ENCODE measurements around the gene WDPCP.
"Not testable (repeated sequence)": the region's sequence is repeated elsewhere in the genome, so short reads cannot be mapped to it uniquely, and the experiment has no call there.

Gene WDPCP

DNA sequence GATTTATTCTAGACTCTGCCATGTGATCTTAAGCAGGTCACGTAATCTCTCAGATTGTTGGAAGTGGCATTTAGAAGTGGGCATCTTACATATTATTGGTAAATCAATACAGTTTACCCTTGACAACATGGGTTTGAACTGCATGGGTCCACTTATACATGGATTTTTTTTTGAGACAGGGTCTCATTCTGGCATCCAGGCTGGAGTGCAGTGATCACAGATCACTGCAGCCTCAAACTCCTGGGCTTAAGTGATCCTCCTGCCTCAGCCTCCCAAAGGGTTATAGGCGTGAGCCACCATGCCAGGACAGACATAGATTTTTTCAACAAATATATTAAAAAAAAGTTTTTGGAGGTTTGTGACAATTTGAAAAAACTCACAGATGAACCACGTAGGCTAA is 393.0 kb downstream of the WDPCP start:
- DNase-seq, result no peak

- DNase-seq, result no peak
Observed at GRCh38 chr2:63194175-63194574, 394.1 kb downstream of the WDPCP start.

DNA sequence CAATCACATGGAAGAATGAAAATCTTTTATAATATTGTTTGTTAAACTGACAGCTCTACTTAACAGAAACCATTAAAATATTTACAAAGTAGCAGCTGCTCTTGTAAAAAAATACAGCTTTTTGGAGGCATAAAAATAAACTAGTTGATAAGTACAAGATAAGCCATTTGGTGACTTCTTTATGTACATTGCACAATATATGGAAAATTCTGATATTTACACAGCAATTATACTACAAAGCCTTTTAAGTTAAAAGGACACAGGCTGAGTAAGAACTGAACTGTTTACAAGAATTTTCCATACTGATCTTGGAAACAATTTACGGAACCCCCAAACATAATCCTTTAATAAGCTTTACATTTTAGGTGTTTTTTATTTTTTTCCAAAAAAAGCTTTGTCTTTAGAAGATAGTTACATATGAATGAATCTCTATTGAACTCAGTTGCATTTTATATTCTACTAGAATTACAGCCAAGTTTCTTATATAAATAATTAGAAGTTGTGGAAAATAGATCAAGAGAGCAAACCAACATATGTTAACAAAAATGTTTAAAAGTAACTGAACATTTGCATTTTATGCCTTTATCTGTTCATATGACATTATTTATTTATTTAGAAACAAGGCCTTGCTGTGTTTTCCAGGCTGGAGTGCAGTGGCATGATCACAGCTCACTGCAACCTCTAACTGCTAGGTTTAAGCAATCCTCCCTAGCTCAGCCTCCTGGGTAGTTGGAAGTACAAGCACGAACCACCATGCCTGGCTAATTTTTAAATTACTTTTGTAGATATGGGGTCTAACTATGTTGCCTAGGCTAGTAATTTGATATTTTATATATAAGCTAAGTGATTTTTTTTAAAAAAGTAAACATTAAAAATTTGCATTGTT is 395.1 kb downstream of the WDPCP start:
- no peak for DNase-seq

- no peak for DNase-seq
Observed at GRCh38 chr2:63192169-63192888, 395.9 kb downstream of the WDPCP start.

- no peak for DNase-seq
Observed at GRCh38 chr2:63189026-63189425, 399.3 kb downstream of the WDPCP start.

DNA sequence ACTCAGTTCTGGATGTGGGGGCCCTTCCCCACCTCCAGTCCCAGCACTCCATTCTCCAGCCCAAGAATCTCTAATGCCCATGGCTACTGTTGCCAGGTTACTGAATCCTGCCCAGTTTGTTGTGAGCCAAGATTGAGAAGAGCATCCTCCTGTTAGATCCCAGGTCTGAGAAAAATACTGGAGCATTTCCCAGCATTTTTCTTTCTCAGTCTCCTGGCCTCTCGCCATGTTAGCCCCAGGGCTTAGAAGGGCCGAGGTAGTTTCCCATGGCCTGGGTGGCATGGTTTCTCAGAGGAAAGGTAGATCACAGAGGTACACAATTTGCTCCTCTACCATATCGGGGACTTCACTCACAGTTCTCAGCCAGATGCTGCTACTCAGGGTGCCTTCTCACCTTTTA is 401.9 kb downstream of the WDPCP start:
- no peak for DNase-seq

DNA sequence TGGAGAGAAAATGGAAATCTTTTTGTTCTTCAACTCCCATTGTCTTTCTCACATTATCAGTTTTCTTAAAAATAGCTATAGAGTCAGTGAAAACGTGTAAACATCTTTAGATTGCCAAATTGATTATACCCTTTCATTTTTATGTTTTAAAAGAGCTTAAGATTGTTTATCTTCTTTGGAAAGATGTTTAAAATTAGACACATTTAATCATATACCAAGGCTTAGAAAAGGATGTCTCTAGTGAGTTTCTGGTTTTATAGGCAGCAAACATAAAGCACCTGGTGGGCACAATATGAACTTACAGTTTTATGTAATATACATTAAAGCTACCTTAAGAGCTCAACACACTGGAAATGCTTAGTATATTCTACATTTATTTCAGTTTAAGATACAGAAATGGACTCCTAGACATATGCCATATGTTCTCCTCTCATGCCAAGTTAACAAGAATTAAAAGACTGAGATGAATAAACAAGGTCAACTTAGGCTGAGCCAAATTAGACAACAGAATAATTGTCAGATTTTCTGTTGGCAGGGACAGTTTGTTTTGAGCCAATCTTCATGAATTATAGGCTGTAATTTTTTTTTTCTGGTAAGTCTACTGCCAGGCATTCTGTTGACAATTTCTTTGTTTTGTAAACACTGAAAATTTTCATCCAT is 425.0 kb downstream of the WDPCP start:
- no peak for DNase-seq

DNA sequence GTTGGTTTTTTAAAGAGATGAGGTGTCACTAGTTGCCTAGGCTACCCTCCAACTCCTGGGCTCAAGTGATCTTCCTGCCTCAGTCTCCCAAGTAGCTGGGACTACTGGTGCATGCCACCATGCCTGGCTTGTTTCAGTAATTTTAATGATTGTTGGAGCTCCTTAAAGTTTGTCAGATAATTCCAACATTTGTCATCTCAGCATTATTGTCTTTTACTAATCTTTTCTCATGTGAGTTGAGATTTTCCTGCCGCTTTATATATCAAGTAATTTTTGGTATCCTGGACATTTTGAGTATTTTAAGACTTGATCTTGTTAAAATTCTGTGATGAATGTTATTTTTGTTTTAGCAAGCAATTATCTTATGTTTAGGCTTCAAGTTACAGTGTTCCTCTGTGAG is 429.0 kb downstream of the WDPCP start:
- no peak for DNase-seq

GRCh38 chr2:63136683-63137082 is 451.6 kb downstream of the WDPCP start:
- not testable (repeated sequence) for DNase-seq

GRCh38 chr2:63132020-63132419 is 456.3 kb downstream of the WDPCP start:
- no peak for DNase-seq

- no peak for DNase-seq
Observed at GRCh38 chr2:63131196-63131595, 457.1 kb downstream of the WDPCP start.

GRCh38 chr2:63127594-63127993 is 460.7 kb downstream of the WDPCP start:
- DNase-seq, result no peak

GRCh38 chr2:63124850-63125249 is 463.4 kb downstream of the WDPCP start:
- no peak for DNase-seq

DNA sequence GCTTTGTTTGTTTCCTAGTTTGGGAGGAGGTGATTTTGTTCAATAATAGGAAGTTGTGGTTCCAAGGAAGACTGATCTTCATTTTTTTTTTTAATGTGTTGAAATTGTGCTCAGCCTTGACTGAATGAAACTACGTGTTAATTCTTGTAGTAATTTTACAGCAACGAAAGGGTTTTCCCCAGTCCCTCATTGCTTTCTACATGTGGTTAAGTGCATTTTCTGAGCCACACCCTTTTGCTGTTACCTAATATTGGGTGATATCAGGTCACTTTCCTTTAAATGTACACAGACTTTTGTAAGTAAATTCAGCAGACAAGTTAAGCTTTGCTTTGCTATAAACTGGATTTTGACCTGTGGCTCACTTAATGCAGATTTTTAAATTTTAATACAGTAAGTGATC is 464.1 kb downstream of the WDPCP start:
- DNase-seq, result no peak

GRCh38 chr2:63122921-63123320 is 465.4 kb downstream of the WDPCP start:
- no peak for DNase-seq

- no peak for DNase-seq
Observed at GRCh38 chr2:63121055-63121834, 467.0 kb downstream of the WDPCP start.

GRCh38 chr2:63118821-63119220 is 469.5 kb downstream of the WDPCP start:
- DNase-seq, result no peak

DNA sequence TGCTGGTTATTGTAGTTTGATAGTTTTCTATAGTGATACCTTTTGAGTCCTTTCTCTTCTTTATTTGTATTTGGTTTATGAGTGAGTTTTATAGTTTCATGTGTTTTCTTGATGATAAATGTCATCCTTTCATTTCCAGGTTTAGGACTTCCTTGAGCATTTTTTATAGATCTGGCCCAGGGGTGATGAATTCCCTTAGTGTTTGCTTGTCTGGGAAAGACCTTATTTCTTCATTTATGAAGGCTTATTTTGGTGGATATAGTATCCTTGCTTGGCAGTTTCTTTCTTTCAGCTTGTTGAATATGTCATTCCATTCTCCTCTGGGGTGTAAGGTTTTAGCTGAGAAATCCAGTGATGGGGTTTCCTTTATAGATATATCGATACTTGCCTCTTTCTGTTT is 483.8 kb downstream of the WDPCP start:
- DNase-seq, result no peak

- no peak for DNase-seq
Observed at GRCh38 chr2:63101954-63102353, 486.3 kb downstream of the WDPCP start.

DNA sequence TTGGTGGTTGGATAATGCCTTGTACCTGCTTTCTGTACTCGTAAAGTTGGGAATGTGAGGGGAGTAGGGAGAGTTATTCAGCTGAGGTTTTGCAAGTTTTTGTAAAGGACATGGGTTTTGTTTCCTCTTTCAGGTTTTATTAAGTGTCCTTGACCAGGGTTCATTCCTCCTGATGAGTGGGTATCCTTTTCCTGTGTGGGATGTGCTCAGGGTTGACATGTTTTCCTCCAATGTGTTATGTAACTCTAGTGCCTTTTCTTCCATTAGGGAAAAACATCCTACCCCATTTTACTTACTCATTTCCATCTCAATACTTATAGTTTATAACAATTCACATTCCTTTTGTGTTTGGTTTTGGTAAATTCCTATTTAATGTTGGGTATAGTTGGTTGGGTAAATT is 489.2 kb downstream of the WDPCP start:
- DNase-seq, result no peak

- DNase-seq, result no peak
Observed at GRCh38 chr2:63096491-63096890, 491.8 kb downstream of the WDPCP start.

- DNase-seq, result no peak
Observed at GRCh38 chr2:63093502-63093901, 494.8 kb downstream of the WDPCP start.

- no peak for DNase-seq
Observed at GRCh38 chr2:63092857-63093256, 495.4 kb downstream of the WDPCP start.

Data from activated CD4-positive, alpha-beta T cell treated with anti-CD3 and anti-CD28 coated beads, Interleukin-2, amount 50 U/mL, for 48 hours (primary cell).